Heart left ventricle (tissue), 16 donors: ENCODE measurements around the gene SATB2. TPM values are rescaled to one million over a fixed set of nuclear protein-coding genes. Genes with fewer than 3 reads are reported as not detected.

Experiments
- ATAC-seq, 4 donors: fragments of 200-7000 bp; cut with Tn5 transposase; one replicate each; pipeline ENCODE4 v1.9.1; 2020 to 2022; ENCODE audit warnings: moderate library complexity in 4 of 4, mild to moderate bottlenecking in 3 of 4, moderate number of reproducible peaks in 1 of 4
- DNase-seq, 5 donors: peaks; one replicate each; pipeline ENCODE4 v3.0.0-alpha.2; 2020
- H3K27ac ChIP-seq, 12 donors: fragments of 200-600 bp; sonication (generic) in 4 of 12; one replicate each; pipeline versions ENCODE4 v1.5.0 to v1.8.0; 2016 to 2022; ENCODE audit warnings: mild to moderate bottlenecking in 2 of 12
- H3K27me3 ChIP-seq, 9 donors: fragments of 200-600 bp; sonication (generic) in 2 of 9; one replicate each; pipeline versions ENCODE4 v1.5.1 to v1.8.0; 2016 to 2022; ENCODE audit warnings: mild to moderate bottlenecking in 3 of 9
- H3K36me3 ChIP-seq, 9 donors: fragments of 200-600 bp; sonication (generic) in 2 of 9; one replicate each; pipeline versions ENCODE4 v1.5.0 to v1.8.0; 2018 to 2022; ENCODE audit warnings: mild to moderate bottlenecking in 2 of 9
- H3K4me1 ChIP-seq, 12 donors: fragments of 200-600 bp; sonication (generic) in 4 of 12; one replicate each; pipeline versions ENCODE4 v1.5.0 to v1.8.0; 2016 to 2022; ENCODE audit warnings: mild to moderate bottlenecking in 3 of 12
- H3K4me3 ChIP-seq, 12 donors: fragments of 200-600 bp; sonication (generic) in 4 of 12; one replicate each; pipeline versions ENCODE4 v1.5.0 to v1.8.0; 2017 to 2022; ENCODE audit warnings: mild to moderate bottlenecking in 9 of 12, moderate library complexity in 4 of 12
- H3K9me3 ChIP-seq, 12 donors: fragments of 200-600 bp; sonication (generic) in 4 of 12; one replicate each; pipeline versions ENCODE4 v1.5.0 to v1.8.0; 2016 to 2022; ENCODE audit warnings: mild to moderate bottlenecking in 1 of 12
- CTCF ChIP-seq, 12 donors: fragments of 200-600 bp; sonication (generic) in 4 of 12; IDR thresholded peaks; one replicate each; pipeline versions ENCODE4 v1.5.0 to v1.8.0; 2018 to 2022; ENCODE audit warnings: antibody characterized with exemption in 12 of 12, mild to moderate bottlenecking in 5 of 12
- POLR2A ChIP-seq, 2 donors: fragments of 450-650 bp; IDR thresholded peaks; one replicate each; pipeline ENCODE4 v1.6.1; 2017; ENCODE audit warnings: antibody characterized with exemption in 2 of 2, mild to moderate bottlenecking in 2 of 2, moderate library complexity in 2 of 2
- WGBS, 4 donors: extraction: QIAGEN DNeasy Blood & Tissue Kit in 2 of 4; methylation state at CpG; one replicate each; pipeline versions ENCODE4 v1.1.5 to v1.1.7; 2013 to 2018; 5-methylcytosine and 5-hydroxymethylcytosine counted together
- intact Hi-C, 10 donors: fragments of 100-400 bp; cut with DNase I; formaldehyde crosslinking; loops; one replicate each; pipeline versions ENCODE4 v1.11.1 to v1.14.2; 2022
- polyA plus RNA-seq, 2 donors: library from polyadenylated mRNA; stranded (reverse); fragments of 200-250 nt; gene quantifications; one replicate each; pipeline ENCODE4 v1.2.3, GENCODE V29; 2013
- total RNA-seq, 9 donors: library from RNA; depleted of rRNA in 2 of 9; stranded (reverse); fragments of >200 nt in 2 of 9; fragmentation: NEBNext Ultra II Directional in 3 of 9; extraction: Animal tissue kit (Norgen Biotek cat#: 25700) in 3 of 9; gene quantifications; one replicate each; pipeline versions ENCODE4 v1.1.0 to v1.2.4, GENCODE V29; 2016 to 2023
- donor health status: ischemic (EF 13 %, LVEDD 7.1; RV severe dilation, severe dysfunction).
- donor health status: healthy with polysubstance abuse.
- donor health status: DM: no; HTN: yes; CAD: no.
- donor health status: DM: no; HTN: no; CAD: no.
- donor health status: ischemic (EF 25% LVEDD 6.9; RV normal size, moderate dysfunction).
- donor health status: ischemic (EF 25% LVEDD 5.7; RV mildly dilated, moderate dysfunction).
- donor health status: healthy.
- donor health status: DM: yes; HTN: yes; CAD: no.
- donor health status: ischemic (EF 35%, LVEDD 5.7; RV mildly dilated, moderate dysfunction).
- donor health status: nonischemic (EF 11% LVEDD 7.7; RV severe dilation, severe dysfunction).
- donor health status: DM: yes; HTN: yes; CAD: no.
- donor health status: PGD.
- donor health status: ischemic (EF 29% LVEDD 5.4; RV normal size, mild dysfunction).
- donor health status: nonischemic (EF 23%, LVEDD 6.1; RV moderate dilation, normal function).

Gene SATB2
- total and polyA plus RNA-seq, 11 donors, result 0.38 to 3.3 (median 1.2) TPM

- intact Hi-C loops, result no loop called here
- H3K4me3 ChIP-seq, result peak overlapping the region in 3 of 12 donors; percentile 0 to 25 (median 7)
- ATAC-seq, result no peak
- no peaks in the 10 kb centered on the region for H3K9me3 ChIP-seq
- WGBS, 4 donors, result 5 to 12% (median 12%) methylated on average over 22 to 35 of the region's 35 CpGs
- H3K27ac ChIP-seq, result no peak overlapping the region
- TF ChIP-seq POLR2A (IDR thresholded peaks at IDR 0.05) (no peak), CTCF (IDR thresholded peaks at IDR 0.05) (no peak)
- H3K36me3 ChIP-seq, result no peaks in the 10 kb centered on the region
- peaks cover 67 to 84% (median 77%) of the 10 kb centered on the region in 9 donors for H3K27me3 ChIP-seq
- H3K4me1 ChIP-seq, result peaks cover 10 to 61% (median 31%) of the 10 kb centered on the region in 12 donors
- no peak for DNase-seq
Observed at GRCh38 chr2:199461711-199462346, 4.1 kb upstream of the SATB2 start.

DNA sequence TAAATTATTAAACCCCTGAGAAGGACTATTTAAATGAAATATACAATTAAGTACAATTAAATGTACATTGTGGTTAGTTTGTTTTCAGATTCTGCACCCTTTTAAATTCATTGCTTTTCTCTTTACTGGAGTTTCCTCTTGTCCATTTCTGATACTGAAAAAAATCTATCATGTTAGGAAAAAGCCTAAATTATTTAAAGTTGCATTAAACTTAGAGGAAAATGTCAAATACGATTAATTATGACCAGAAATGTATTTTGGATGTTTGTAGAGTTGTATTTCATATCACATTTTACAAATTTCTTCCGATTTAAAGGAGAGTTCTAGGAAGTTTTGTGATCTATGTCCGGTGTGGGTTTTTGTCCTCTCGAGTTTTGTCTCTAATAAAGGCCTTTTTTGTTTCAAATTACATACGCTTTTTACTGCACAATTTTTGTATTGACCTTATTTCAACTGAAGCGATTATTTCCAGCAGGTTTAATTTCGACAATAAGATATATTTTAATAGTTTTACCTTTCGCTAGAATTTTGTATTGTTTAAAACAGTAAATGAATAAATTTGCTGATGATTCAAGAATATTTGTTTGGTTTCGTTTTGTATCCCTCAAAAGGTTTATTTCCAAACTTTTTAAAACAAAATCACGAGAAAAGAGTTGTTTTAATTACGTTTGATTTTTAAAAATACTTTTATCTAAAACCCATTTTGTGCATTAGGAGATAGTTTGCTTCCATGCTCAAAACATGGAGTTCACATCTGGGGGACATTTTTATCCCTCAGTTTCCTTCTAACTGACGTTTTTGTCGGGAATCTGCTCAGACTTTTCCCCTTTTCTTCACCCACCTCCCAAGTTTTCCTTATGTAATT lies 3.3 kb upstream of the SATB2 start:
- intact Hi-C loops, result no loop called here
- Histone ChIP-seq H3K9me3 (no peaks in the 10 kb centered on the region), H3K4me3 (no peak overlapping the region), H3K27ac (no peak overlapping the region), H3K36me3 (no peaks in the 10 kb centered on the region), H3K27me3 (peaks cover 67 to 84% (median 77%) of the 10 kb centered on the region in 9 donors), H3K4me1 (peaks cover 10 to 68% (median 37%) of the 10 kb centered on the region in 12 donors)
- no peak for TF ChIP-seq CTCF (IDR thresholded peaks at IDR 0.05)
- TF ChIP-seq POLR2A (IDR thresholded peaks at IDR 0.05), result no peak
- DNase-seq (no peak), ATAC-seq (no peak)
- WGBS, 4 donors, result 10 to 19% (median 18%) methylated on average over 13 of the region's 13 CpGs

- peak overlapping the region; percentile 60 to 97 (median 86) for H3K4me3 ChIP-seq
- intact Hi-C loops, result no loop called here
- H3K27me3 ChIP-seq, result peaks cover 67 to 84% (median 77%) of the 10 kb centered on the region in 9 donors
- H3K27ac ChIP-seq, result peak overlapping the region in 1 of 12 donors; percentile 76
- WGBS, 4 donors, result 5 to 10% (median 5%) methylated on average over 14 of the region's 14 CpGs
- ATAC-seq (no peak), DNase-seq (no peak)
- no peaks in the 10 kb centered on the region for H3K36me3 ChIP-seq
- TF ChIP-seq POLR2A (IDR thresholded peaks at IDR 0.05), result no peak
- no peak for TF ChIP-seq CTCF (IDR thresholded peaks at IDR 0.05)
- H3K4me1 ChIP-seq, result peaks cover 10 to 76% (median 44%) of the 10 kb centered on the region in 12 donors
- H3K9me3 ChIP-seq, result no peaks in the 10 kb centered on the region
Observed at GRCh38 chr2:199460101-199460671, 2.4 kb upstream of the SATB2 start.
